Measurements from ENCODE around the gene PRKACB.

Gene PRKACB

DNA sequence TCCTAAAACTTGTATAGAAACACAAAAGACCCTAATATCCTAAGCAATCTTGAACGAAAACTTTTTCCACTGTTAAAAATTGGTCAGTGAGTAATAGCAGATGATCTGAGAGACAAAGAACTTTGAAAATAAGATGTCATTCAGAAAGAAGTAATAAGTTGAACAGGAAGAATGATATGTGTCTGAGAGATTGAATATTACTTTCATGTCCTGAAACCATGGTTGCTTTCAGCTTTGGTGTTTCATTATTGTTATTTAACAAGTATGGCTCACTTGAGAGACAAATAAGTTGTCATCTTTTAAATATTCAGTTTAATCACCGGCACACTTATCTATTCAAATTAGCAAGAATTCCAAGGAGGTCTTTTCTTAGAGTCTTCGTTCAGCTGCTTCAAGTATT, 11.4 kb downstream of the PRKACB start:
- no peak for DNase-seq (ENCODE audit: low read depth in 1 of 2, low spot score in 1 of 2)

DNA sequence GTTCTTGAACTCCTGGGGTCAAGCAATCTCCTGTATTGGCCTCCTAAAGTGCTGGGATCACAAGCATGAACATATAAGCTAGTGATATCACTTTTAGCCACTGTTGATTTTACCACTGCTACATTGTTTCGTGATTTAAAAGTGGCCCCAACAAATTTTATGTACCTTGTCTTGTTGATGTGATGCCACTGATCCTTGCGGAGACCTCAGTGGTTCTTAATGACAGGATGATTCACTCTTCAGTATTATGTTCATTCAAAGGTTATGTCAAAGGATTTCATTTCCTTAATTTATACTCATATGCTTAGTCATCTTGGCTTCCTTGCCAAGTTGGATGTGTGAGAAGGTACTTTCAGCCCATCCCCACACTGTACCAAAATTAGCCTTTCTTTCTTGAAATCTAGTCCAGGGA, 12.1 kb downstream of the PRKACB start:
- no peak for DNase-seq (ENCODE audit: low read depth in 1 of 2, low spot score in 1 of 2)

DNA sequence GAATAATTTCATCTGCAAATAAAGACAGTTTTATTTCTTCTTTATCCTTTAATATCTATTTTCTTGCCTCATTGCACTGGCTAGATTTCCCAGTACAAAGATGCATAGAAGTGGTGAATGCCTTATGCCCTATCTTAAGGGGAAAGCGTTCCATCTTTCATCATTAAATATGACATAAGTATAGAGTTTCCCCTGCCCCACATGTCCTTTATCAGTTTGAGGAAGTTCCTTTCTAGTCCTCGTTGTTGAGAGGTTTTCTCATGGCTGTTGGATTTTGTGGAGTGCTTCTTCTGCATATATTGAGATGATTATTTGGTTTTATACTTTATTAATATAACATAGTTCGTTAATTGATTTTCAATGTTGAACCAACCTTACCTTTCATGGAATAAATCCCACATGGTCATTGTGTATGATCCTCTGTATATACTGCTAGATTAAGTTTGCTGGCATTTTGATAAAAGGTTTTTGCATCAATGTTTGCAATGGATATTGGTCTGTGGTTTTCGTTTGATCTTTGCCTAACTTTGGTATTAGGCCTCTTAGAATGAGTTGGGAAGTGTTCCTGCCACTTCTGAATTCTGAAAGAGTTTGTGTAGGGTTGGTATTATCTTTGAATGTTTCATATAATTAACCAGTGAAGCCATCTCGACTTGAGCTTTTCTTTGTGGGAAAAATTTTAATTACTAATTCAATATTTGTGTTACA, 15.6 kb downstream of the PRKACB start:
- no peak for DNase-seq (ENCODE audit: low read depth in 1 of 2, low spot score in 1 of 2)

DNA sequence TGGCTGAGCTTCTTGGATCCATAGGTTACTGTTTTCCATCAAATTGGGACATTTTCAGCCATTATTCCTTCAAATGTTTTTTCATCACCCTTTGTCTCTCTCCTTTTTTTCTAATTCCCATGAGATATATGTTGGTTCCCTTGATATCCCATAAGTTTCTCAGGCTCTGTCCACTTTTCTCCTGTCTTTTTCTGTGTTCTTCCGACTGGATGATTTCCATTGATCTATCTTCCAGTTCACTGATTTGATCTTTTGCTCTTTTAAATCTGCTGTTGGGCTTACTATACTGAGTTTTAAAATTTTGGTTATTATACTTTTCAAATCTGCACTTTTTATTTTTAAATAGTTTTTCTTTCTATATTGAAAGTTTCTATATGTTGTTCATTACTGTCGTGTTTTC, 18.2 kb downstream of the PRKACB start:
- no peak for DNase-seq (ENCODE audit: low read depth in 1 of 2, low spot score in 1 of 2)

DNA sequence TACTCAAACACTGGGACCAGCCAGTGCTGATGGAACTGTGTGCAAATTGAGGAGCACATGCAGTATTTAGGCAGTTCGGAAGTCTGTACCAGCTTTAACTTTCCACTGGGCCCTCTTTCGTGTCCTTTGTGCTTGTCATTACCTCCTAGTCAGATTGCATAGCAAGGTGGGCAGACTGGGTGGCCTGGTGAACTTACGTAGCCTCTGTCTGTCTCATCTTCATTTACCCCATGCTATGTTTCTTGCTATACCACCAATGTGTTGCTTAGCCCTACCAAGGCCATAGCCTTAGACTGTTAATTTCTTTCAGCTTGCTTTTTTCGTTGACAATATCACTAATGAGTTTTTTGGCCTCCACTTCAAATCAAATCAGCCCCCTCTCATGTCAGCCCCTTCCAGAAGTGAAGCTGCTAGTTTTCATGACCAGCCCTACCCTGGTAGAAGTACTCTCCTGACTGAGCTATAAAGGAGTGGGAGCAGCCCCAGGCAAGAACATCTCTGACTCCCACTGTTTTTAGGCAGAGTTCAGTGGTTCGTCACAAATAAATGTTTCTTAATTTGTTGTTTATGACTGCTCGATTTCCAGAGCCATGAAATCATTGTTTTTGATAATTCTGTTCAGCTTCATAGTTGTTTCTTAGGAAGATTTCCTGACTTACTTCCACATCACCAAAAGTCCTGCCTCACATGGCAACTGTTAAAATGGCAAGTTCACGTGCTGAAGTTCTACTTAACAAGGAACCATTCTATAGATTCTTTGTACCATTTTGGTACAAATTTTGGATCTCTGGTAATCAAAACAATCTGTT, 19.3 kb downstream of the PRKACB start:
- DNase-seq (ENCODE audit: low read depth in 1 of 2, low spot score in 1 of 2), result no peak

DNA sequence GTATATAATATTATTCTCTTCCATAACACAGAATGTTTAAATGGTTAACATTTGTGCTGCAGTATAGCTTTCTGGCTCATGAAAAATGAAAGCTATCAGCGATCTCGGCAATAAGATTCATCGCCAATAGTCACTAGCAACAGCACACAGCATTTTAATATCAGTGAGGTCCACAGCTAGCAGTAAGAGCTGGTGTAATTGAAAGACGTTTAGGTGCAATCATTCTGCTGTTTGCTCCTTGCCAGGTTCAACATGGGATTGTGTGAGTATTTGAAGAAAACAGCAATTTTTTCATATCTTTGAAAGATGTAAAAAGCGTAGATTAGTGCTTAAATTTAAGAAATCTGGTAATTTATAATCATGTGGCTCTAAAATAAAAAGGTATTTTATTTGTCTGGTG, 20.1 kb downstream of the PRKACB start:
- DNase-seq (ENCODE audit: low read depth in 1 of 2, low spot score in 1 of 2), result no peak

DNA sequence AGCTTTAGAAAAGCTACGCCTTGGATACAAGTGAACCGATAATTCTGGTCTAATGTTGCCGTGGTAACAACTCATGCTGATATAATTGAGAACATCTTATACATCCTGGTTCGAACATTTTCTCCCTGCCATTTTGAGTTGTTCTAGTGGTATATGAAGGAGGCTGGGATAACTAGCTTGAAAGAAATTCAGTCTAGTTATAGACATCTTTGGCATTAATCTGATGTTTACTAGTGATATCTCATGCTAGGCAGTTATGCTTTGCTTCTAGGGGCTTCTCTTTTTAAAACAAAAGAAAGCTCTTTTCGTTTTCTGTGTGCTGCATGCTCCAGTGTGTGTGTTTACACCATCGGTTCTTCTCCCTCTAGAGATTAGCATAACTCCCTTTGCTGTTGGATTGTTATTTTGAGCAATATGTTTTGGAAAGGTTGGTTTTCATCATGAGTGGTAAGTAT, 20.5 kb downstream of the PRKACB start:
- no peak for DNase-seq (ENCODE audit: low read depth in 1 of 2, low spot score in 1 of 2)

DNA sequence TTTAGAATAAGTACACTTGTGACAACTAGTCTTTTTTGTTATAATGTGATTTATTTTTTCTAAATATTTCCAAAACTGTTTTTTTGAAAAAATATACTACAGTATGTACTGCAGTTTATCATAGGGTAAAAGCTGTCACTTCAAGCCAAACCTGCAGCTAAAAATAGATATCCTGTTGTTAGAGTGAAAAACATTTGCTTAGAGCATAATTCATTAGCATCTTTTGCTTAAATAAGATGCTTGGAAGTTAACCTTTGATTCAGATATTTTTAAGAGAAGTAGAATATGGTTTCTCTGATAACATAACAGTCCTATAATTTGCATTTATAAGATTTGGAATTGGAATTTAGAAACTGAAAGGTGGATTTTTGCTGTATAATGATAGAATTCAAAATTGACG, 21.5 kb downstream of the PRKACB start:
- DNase-seq (ENCODE audit: low read depth in 1 of 2, low spot score in 1 of 2), result no peak

DNA sequence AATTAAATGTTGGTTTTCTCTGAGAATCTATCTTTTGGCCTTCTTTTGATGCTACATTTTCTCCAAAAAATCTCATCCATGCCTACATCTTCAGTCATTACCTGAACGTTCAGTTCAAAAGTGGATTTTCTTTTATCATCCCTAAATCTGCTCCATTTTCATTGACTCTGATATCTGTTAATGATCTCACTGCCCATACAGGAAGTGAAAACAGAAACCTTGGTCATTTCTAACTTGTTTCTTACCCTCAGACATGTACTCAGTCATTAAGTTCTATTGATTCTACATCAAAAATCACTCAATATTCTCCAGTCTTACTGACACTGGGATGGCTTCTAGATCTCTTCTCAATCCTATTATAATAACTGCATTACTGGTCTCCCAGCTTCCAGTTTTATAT, 22.7 kb downstream of the PRKACB start:
- no peak for DNase-seq (ENCODE audit: low read depth in 1 of 2, low spot score in 1 of 2)

DNA sequence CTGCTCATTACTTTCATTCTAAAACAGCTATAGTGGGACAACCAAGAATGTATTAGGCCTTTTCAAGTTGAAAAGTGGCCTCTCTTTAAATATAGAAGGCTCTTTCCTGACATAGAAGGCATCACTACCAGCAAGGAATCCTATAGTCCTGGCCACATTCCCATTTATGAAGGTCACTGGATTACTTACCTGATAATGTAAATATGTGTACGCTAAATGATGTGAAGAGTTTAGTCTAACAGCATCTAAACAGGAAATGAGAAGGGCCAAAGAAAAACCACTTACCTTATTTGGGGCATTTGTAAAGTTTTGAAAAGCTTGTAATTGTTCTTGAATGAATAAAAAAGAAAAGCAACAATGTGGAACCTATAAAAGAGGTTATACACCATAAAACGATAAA, 24.7 kb downstream of the PRKACB start:
- DNase-seq (ENCODE audit: low read depth in 1 of 2, low spot score in 1 of 2), result no peak

DNA sequence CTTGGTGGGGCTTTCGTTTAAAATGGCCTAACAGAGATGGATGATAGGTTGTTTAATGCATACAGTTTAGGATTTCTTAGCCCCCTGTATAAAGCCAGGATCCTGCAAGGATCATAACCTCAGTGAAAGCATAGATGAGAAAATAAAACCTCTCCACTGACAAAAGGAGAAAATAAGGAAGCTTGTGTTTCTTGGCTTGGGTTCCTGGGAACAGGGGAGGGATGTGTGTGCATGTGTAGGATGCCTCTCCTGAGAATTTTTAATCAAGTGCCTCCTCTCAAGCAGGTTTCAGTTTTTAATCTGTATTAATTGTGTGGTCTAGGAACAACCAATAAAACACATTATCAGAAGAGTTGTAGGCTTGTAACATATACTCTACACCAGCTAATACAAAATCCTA, 26.1 kb downstream of the PRKACB start:
- no peak for DNase-seq (ENCODE audit: low read depth in 1 of 2, low spot score in 1 of 2)

DNA sequence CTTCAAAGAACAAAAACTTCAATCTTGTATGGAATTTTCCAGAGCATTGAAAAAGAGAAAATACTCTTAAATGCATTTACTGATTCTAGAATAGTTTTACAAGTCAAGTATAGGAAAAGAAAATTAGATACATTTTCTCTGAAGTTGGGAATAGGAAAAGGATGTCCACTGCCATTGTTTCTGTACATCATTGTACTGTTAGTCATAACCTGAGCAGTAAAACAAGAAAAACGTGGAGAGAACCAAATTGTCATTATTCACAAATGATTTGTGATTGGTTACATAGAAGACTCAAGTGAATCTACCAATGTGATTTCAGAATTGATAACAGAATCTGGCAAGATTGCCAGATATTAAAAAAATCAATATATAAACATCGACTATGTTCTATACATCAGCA, 27.4 kb downstream of the PRKACB start:
- DNase-seq (ENCODE audit: low read depth in 1 of 2, low spot score in 1 of 2), result no peak

DNA sequence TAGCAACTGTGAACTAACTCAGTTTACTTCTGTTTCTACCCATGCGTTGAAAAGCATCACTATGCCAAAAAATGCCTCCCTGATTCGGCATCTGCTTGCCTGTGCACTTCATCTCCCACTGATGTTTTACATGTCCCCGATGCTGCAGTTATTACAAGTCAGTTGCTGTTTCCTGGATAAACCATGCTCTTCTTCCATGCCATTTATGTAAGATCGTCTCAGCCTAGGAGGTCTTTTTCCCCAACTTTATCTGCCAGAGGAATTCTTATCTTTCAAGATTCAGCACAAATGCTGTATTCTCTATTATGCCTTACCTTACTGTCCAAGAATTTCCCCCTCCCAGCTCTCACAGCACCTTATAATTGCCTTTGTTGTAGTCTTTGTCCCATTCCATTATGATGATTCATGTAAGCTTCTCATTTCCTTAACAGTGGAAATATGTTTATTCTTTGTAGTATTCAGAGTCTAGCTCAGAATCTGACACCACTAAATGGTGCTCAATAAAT, 30.0 kb downstream of the PRKACB start:
- DNase-seq (ENCODE audit: low read depth in 1 of 2, low spot score in 1 of 2), result no peak

DNA sequence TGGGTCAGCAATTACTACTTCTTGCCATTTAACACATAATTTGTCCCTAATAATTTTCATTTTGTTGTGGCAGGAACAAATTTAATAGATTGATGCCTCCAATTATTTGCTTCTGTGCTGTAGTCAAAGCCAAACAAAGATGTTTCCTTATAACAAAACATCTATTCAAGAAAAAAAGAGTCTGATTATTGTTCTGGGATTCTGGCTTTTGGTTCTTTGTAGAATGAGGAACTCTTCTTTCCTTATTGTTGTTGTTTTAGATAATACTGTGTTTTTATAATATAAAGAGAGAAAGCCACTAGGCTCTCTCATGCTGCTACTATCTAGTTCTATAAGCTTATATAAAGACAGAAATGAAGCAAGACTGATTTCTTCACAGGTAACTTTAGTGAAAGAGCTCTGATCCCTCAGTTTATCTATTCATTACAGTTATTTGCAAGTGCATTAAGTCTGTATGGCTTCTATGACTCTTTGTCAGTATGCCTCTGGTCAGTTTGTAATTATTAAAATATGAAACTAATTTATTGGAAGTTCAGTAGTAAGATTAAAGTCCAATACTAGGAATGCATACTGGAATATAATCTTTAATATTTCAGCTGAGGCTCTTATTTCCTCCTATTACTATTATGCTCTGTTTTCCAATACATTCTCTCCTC, 37.4 kb downstream of the PRKACB start:
- DNase-seq (ENCODE audit: low read depth in 1 of 2, low spot score in 1 of 2), result no peak

DNA sequence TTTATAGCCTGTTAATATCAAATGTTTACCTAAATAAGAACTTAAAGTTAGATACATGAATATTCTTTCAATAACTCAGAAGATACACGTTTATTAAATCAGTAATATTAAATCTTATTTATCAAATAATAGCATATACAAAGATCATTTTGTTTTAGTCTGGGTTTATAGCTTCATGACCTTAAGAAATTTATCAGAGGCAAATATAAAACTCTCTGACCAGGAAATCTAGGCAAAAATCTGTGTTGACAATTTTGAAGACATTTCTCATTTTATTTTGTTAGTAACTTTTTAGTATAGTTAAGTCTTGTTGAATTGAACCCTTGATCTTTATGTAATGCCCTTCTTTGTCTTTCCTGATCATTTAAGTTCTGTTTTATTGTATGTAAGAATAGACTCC, 46.4 kb downstream of the PRKACB start:
- no peak for DNase-seq (ENCODE audit: low read depth in 1 of 2, low spot score in 1 of 2)

DNA sequence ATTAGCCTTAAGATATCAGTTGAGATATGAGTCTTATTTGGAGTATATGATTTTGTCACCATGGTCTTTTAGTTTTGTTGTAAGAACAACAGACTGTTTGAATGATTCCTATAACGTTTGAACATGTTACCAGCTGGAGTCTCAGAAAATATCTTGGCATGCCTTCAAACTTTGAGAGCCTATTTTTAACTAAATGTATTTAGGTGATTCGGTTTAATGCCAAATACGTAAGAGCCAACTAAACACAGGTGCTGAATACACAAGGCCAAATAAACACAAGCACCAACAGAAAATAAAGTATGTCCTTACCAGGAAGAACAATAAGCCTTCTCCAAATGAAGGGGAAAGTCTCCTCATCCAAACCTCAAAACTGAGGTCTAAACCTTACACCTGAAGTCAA, 48.6 kb downstream of the PRKACB start:
- no peak for DNase-seq (ENCODE audit: low read depth in 1 of 2, low spot score in 1 of 2)

DNA sequence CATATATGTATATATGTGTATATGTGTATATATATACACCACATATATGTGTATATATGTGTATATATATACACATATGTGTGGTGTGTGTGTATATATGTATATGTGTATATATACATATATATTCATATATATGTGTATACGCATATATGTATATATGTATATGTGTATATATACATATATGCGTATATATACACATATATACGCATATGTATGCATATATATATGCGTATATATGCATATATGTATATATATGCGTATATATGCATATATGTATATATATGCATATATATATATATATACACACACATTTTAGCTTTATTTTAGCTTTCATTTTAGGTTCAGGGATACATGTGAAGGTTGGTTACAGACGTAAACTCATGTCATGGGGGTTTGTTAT, 54.8 kb downstream of the PRKACB start:
- DNase-seq (ENCODE audit: low read depth in 1 of 2, low spot score in 1 of 2), result no peak

DNA sequence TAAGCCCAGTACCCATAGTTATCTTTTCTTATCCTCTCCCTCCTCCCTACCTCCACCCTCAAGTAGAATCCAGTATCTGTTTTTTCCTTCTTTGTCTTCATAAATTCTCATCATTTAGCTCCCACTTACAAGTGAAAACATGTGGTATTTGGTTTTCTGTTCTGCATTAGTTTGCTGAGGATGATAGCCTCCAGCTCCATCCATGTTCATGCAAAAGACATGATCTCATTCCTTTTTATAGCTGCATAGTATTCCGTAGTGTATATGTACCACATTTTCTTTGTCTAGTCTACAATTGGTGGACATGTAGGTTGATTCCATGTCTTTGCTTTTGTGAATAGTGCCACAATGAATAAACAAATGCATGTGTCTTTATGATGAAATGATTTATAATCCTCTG, 55.2 kb downstream of the PRKACB start:
- no peak for DNase-seq (ENCODE audit: low read depth in 1 of 2, low spot score in 1 of 2)

DNA sequence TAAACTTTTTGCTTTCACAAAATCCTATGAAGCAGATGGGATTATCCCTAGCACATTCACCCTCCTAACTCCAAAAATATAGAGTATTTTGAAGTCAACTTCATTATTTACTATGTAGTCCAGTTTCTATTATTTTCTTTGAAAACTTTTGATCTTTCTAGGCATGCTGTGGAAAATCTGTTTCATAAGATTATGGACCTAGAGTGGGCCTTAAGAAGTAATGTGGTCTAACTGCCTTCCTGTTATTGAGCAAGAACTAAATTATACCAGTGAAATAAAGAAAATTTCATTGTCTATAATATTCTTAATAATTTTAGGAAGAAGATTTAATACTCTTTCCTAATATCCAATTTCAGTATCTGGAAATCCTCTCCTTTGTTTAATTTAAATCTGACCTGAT, 58.1 kb downstream of the PRKACB start:
- DNase-seq (ENCODE audit: low read depth in 1 of 2, low spot score in 1 of 2), result no peak

DNA sequence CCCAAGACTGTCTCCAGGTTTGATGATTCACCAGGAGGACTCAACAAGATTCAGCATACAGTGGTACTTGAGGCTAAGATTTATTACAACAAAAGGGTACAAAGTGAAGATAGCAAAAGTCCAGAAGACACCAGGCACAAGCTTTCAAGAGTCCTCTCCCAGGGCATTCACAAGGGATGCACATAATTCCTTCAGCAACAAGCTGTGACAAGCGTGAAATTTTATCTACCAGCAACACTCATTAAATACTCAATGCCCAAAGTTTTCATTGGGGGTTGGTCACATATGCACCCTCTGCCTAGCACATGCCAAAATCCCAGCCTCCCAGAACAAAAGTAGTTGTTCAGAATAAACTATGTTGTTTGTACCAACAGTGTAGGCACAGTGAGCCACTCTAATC, 62.3 kb downstream of the PRKACB start:
- DNase-seq (ENCODE audit: low read depth in 1 of 2, low spot score in 1 of 2), result no peak

DNA sequence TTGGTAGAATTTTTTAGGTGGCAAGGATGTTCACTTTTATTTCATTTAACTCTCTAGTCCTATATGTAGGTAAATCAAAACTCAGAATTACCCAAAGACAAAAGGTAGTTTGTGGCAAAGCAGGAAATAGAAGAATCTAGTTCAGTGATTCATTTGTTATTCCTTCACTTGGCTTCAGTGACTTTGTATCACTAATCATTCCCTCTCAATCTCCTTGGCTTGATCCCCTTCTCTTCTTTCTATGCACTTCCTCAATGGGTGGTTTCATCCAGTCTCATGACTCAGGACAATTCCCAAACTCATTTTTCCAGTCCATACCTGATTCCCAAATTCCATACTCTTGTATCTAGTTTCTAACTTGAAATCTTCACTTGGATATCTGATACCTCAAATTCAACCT, 64.9 kb downstream of the PRKACB start:
- DNase-seq (ENCODE audit: low read depth in 1 of 2, low spot score in 1 of 2), result no peak

Measured in stimulated activated CD4-positive, alpha-beta T cell treated with anti-CD3 and anti-CD28 coated beads, Interleukin-15, amount 100 ng/mL, for 1 hour (primary cell).